Measurements from ENCODE around the gene IL21R.

IL21R gene

GRCh38 chr16:27495191-27495590 lies 93.2 kb downstream of the IL21R start:
- ATAC-seq = no peak
- no peak for TF ChIP-seq CREB5 (CRISPR knock-in tag; IDR thresholded peaks at IDR 0.05; ENCODE audit: low read depth)
- no peak for TF ChIP-seq ZFP3 (CRISPR knock-in tag; IDR thresholded peaks at IDR 0.05)

DNA sequence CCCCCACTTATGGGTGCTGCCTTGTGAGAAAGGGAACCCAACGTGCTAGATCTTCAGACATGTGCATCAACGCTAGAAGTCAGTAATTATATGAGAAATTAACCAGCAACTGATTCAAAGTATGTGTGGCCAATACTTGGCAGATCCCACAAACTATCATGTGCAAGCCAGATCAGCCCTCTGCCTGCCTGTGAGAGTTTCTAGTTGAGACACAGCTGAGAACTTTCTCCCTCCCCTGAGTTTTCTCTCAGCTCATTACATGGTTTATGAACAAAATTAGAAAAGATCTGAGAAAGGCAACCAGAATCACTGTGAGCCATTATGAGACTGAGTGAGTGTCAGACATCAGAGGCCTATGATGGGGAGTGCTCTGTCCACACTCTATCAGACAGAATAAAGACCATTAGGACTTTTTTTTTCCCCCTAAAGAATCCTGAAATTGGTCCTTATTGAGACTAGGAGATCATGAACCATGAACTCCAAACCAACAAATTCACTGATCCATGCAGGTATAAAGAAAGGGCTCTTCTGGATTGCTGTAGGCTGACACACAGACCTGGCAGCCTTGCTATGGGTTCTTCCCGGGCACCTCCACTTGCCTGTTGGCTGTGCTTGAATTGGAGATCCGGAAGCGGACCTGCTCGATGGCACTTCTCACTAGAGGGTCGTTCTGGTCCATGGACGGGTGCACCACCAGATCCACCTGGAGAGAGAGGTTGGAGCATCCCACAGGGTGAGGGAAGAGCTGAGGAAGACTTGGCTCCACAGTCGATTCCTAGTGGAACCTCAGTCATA lies 96.3 kb downstream of the IL21R start:
- TF ChIP-seq OSR1 (CRISPR knock-in tag; IDR thresholded peaks at IDR 0.05) (no peak), ZC3H10 (CRISPR knock-in tag; IDR thresholded peaks at IDR 0.05) (no peak), ZFP3 (CRISPR knock-in tag; IDR thresholded peaks at IDR 0.05) (no peak), SNAI2 (CRISPR knock-in tag; IDR thresholded peaks at IDR 0.05) (no peak), CREB5 (CRISPR knock-in tag; IDR thresholded peaks at IDR 0.05; ENCODE audit: low read depth) (no peak), ZFP30 (CRISPR knock-in tag; IDR thresholded peaks at IDR 0.05) (no peak), ZNF565 (CRISPR knock-in tag; conservative IDR thresholded peaks at IDR 0.05; ENCODE audit: low read depth) (no peak), PPARA (CRISPR knock-in tag; IDR thresholded peaks at IDR 0.05; ENCODE audit: borderline replicate concordance) (no peak), ESRRG (CRISPR knock-in tag; IDR thresholded peaks at IDR 0.05) (no peak), ZNF70 (CRISPR knock-in tag; IDR thresholded peaks at IDR 0.05) (no peak), CSDC2 (CRISPR knock-in tag; IDR thresholded peaks at IDR 0.05) (no peak)
- TF ChIP-seq, protein P1, sequence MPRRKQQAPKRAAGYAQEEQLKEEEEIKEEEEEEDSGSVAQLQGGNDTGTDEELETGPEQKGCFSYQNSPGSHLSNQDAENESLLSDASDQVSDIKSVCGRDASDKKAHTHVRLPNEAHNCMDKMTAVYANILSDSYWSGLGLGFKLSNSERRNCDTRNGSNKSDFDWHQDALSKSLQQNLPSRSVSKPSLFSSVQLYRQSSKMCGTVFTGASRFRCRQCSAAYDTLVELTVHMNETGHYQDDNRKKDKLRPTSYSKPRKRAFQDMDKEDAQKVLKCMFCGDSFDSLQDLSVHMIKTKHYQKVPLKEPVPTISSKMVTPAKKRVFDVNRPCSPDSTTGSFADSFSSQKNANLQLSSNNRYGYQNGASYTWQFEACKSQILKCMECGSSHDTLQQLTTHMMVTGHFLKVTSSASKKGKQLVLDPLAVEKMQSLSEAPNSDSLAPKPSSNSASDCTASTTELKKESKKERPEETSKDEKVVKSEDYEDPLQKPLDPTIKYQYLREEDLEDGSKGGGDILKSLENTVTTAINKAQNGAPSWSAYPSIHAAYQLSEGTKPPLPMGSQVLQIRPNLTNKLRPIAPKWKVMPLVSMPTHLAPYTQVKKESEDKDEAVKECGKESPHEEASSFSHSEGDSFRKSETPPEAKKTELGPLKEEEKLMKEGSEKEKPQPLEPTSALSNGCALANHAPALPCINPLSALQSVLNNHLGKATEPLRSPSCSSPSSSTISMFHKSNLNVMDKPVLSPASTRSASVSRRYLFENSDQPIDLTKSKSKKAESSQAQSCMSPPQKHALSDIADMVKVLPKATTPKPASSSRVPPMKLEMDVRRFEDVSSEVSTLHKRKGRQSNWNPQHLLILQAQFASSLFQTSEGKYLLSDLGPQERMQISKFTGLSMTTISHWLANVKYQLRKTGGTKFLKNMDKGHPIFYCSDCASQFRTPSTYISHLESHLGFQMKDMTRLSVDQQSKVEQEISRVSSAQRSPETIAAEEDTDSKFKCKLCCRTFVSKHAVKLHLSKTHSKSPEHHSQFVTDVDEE (CRISPR knock-in tag; IDR thresholded peaks at IDR 0.05) = no peak
- no peak for ATAC-seq

- no peak for ATAC-seq
- TF ChIP-seq, protein P2, sequence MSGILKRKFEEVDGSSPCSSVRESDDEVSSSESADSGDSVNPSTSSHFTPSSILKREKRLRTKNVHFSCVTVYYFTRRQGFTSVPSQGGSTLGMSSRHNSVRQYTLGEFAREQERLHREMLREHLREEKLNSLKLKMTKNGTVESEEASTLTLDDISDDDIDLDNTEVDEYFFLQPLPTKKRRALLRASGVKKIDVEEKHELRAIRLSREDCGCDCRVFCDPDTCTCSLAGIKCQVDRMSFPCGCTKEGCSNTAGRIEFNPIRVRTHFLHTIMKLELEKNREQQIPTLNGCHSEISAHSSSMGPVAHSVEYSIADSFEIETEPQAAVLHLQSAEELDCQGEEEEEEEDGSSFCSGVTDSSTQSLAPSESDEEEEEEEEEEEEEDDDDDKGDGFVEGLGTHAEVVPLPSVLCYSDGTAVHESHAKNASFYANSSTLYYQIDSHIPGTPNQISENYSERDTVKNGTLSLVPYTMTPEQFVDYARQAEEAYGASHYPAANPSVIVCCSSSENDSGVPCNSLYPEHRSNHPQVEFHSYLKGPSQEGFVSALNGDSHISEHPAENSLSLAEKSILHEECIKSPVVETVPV (CRISPR knock-in tag; IDR thresholded peaks at IDR 0.05) = no peak
- TF ChIP-seq SNAI2 (CRISPR knock-in tag; IDR thresholded peaks at IDR 0.05) (no peak), GLIS3 (CRISPR knock-in tag; IDR thresholded peaks at IDR 0.05) (no peak), ZNF70 (CRISPR knock-in tag; IDR thresholded peaks at IDR 0.05) (no peak), ZC3H10 (CRISPR knock-in tag; IDR thresholded peaks at IDR 0.05) (no peak), ZFP30 (CRISPR knock-in tag; IDR thresholded peaks at IDR 0.05) (no peak), ESRRG (CRISPR knock-in tag; IDR thresholded peaks at IDR 0.05) (no peak), TCF4 (CRISPR knock-in tag; IDR thresholded peaks at IDR 0.05; ENCODE audit: borderline replicate concordance) (no peak), ZFP3 (CRISPR knock-in tag; IDR thresholded peaks at IDR 0.05) (no peak), OSR1 (CRISPR knock-in tag; IDR thresholded peaks at IDR 0.05) (no peak), TOX (CRISPR knock-in tag; IDR thresholded peaks at IDR 0.05; ENCODE audit: borderline replicate concordance) (no peak), PPARA (CRISPR knock-in tag; IDR thresholded peaks at IDR 0.05; ENCODE audit: borderline replicate concordance) (no peak), ISL1 (CRISPR knock-in tag; IDR thresholded peaks at IDR 0.05) (no peak), CSDC2 (CRISPR knock-in tag; IDR thresholded peaks at IDR 0.05) (no peak), ZNF8 (CRISPR knock-in tag; IDR thresholded peaks at IDR 0.05) (no peak), CREB5 (CRISPR knock-in tag; IDR thresholded peaks at IDR 0.05; ENCODE audit: low read depth) (no peak)
- TF ChIP-seq, protein P3, sequence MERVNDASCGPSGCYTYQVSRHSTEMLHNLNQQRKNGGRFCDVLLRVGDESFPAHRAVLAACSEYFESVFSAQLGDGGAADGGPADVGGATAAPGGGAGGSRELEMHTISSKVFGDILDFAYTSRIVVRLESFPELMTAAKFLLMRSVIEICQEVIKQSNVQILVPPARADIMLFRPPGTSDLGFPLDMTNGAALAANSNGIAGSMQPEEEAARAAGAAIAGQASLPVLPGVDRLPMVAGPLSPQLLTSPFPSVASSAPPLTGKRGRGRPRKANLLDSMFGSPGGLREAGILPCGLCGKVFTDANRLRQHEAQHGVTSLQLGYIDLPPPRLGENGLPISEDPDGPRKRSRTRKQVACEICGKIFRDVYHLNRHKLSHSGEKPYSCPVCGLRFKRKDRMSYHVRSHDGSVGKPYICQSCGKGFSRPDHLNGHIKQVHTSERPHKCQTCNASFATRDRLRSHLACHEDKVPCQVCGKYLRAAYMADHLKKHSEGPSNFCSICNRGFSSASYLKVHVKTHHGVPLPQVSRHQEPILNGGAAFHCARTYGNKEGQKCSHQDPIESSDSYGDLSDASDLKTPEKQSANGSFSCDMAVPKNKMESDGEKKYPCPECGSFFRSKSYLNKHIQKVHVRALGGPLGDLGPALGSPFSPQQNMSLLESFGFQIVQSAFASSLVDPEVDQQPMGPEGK (CRISPR knock-in tag; IDR thresholded peaks at IDR 0.05; ENCODE audit: borderline replicate concordance) = no peak
Measured at GRCh38 chr16:27498916-27499658, 97.1 kb downstream of the IL21R start.
